GM23338 (cell line): ENCODE results near the gene DCPS. TPM values are rescaled to one million over a fixed set of nuclear protein-coding genes. Genes with fewer than 3 reads are reported as not detected.

Experiments
- ATAC-seq: fragments of 200-7000 bp; cut with Tn5 transposase; 3 replicates; pipeline ENCODE4 v1.9.1; 2020
- DNase-seq: peaks from one replicate; pipeline ENCODE4 v3.0.0-alpha.2; 2015; ENCODE audit warnings: low spot score
- H2AFZ ChIP-seq: fragments of 200-600 bp; sonication (generic); 2 replicates; pipeline ENCODE4 v1.8.0; 2016; ENCODE audit warnings: antibody characterized with exemption, mild to moderate bottlenecking, moderate library complexity
- H3F3A ChIP-seq: fragments of 200-600 bp; sonication (generic); replicated peaks from 2 replicates; pipeline ENCODE4 v1.8.0; 2017; ENCODE audit warnings: antibody characterized with exemption, mixed run types, low read depth
- H3K27ac ChIP-seq: fragments of 200-600 bp; sonication (generic); 2 replicates; pipeline ENCODE4 v1.6.1; 2016; ENCODE audit warnings: low read depth
- H3K27me3 ChIP-seq: fragments of 200-600 bp; sonication (generic); 2 replicates; pipeline ENCODE4 v1.8.0; 2016; ENCODE audit warnings: mild to moderate bottlenecking, mixed run types, moderate library complexity; ENCODE audit not compliant: insufficient read depth
- H3K36me3 ChIP-seq: fragments of 200-600 bp; sonication (generic); 2 replicates; pipeline ENCODE4 v1.8.0; 2016; ENCODE audit warnings: mild to moderate bottlenecking; ENCODE audit not compliant: insufficient read depth
- H3K4me1 ChIP-seq: fragments of 200-600 bp; sonication (generic); 2 replicates; pipeline ENCODE4 v1.8.0; 2016; ENCODE audit warnings: mild to moderate bottlenecking, moderate library complexity; ENCODE audit not compliant: insufficient read depth
- H3K4me2 ChIP-seq: fragments of 200-600 bp; sonication (generic); 2 replicates; pipeline ENCODE4 v1.7.1; 2017; ENCODE audit warnings: mixed run types
- H3K4me3 ChIP-seq: fragments of 200-600 bp; sonication (generic); 2 replicates; pipeline ENCODE4 v1.6.1; 2016; ENCODE audit warnings: mixed run types
- H3K79me2 ChIP-seq: fragments of 200-600 bp; sonication (generic); replicated peaks from 2 replicates; pipeline ENCODE4 v1.8.0; 2017; ENCODE audit warnings: mild to moderate bottlenecking; ENCODE audit not compliant: insufficient read depth
- H3K9me2 ChIP-seq: fragments of 200-600 bp; sonication (generic); 2 replicates; pipeline ENCODE4 v1.8.0; 2017; ENCODE audit not compliant: insufficient read depth
- H4K20me1 ChIP-seq: fragments of 200-600 bp; sonication (generic); replicated peaks from 2 replicates; pipeline ENCODE4 v1.8.0; 2017; ENCODE audit warnings: mild to moderate bottlenecking; ENCODE audit not compliant: insufficient read depth
- H3K27ac Mint-ChIP-seq: 2 replicates; pipeline ENCODE4 v1.8.0; 2020; ENCODE audit warnings: inconsistent platforms, mild to moderate bottlenecking, moderate library complexity, mixed read lengths
- H3K27me3 Mint-ChIP-seq: 3 replicates; pipeline ENCODE4 v1.8.0; 2022; ENCODE audit warnings: low read depth, mild to moderate bottlenecking, moderate library complexity, mixed read lengths, inconsistent platforms; ENCODE audit not compliant: insufficient read depth, poor library complexity
- H3K36me3 Mint-ChIP-seq: 3 replicates; pipeline ENCODE4 v1.8.0; 2021; ENCODE audit warnings: low read depth, mild to moderate bottlenecking, inconsistent platforms, moderate library complexity, mixed read lengths
- H3K4me1 Mint-ChIP-seq: 3 replicates; pipeline ENCODE4 v1.8.0; 2020; ENCODE audit warnings: mild to moderate bottlenecking, inconsistent platforms, mixed read lengths
- H3K4me3 Mint-ChIP-seq: 3 replicates; pipeline ENCODE4 v1.8.0; 2021; ENCODE audit warnings: moderate library complexity, mild to moderate bottlenecking, inconsistent platforms, mixed read lengths
- H3K9me3 Mint-ChIP-seq: 3 replicates; pipeline ENCODE4 v1.8.0; 2020; ENCODE audit warnings: moderate library complexity, mild to moderate bottlenecking, inconsistent platforms, mixed read lengths
- CREB1 ChIP-seq: fragments of 250-450 bp; sonication (Bioruptor Pico); IDR thresholded peaks from 2 replicates; pipeline ENCODE4 v1.5.0; 2020; ENCODE audit warnings: low read depth, mild to moderate bottlenecking, moderate library complexity
- EZH2 ChIP-seq: fragments of 200-600 bp; sonication (generic); IDR thresholded peaks from one replicate; pipeline ENCODE4 v1.8.0; 2017; ENCODE audit warnings: antibody characterized with exemption, mild to moderate bottlenecking, low read depth; ENCODE audit not compliant: unreplicated experiment
- EZH2phosphoT487 ChIP-seq: fragments of 200-600 bp; sonication (generic); IDR thresholded peaks from one replicate; pipeline ENCODE4 v1.8.1; 2018; ENCODE audit warnings: antibody characterized with exemption; ENCODE audit not compliant: unreplicated experiment
- JUNB ChIP-seq: IDR thresholded peaks from one replicate; pipeline ENCODE4 v1.6.1; 2016; ENCODE audit warnings: antibody characterized with exemption; ENCODE audit not compliant: unreplicated experiment
- NANOG ChIP-seq: IDR thresholded peaks from 2 replicates; pipeline ENCODE4 v1.6.1; 2016; ENCODE audit warnings: antibody characterized with exemption, borderline replicate concordance
- POLR2AphosphoS5 ChIP-seq: IDR thresholded peaks from 2 replicates; pipeline ENCODE4 v1.6.1; 2016; ENCODE audit warnings: antibody characterized with exemption, low read depth
- STAT1 ChIP-seq: IDR thresholded peaks from one replicate; pipeline ENCODE4 v1.6.1; 2016; ENCODE audit warnings: antibody characterized with exemption; ENCODE audit not compliant: unreplicated experiment
- ZNF114 ChIP-seq: fragments of 250-450 bp; sonication (Bioruptor Pico); IDR thresholded peaks from 2 replicates; pipeline ENCODE4 v1.5.0; 2020; ENCODE audit warnings: mild to moderate bottlenecking, moderate library complexity
- ZNF331 ChIP-seq: fragments of 250-450 bp; sonication (Bioruptor Pico); IDR thresholded peaks from 2 replicates; pipeline ENCODE4 v1.5.0; 2020; ENCODE audit warnings: low read depth, mild to moderate bottlenecking, moderate library complexity
- polyA plus RNA-seq: library from polyadenylated mRNA; unstranded; fragments of >200 nt; fragmentation: Nextera tagmentation; extraction: Ambion mirVana; gene quantifications from 2 replicates; pipeline ENCODE4 v1.2.1, GENCODE V29; 2016
- total RNA-seq: library from RNA; depleted of rRNA; stranded (reverse); fragments of >200 nt; shearing (Covaris generic); gene quantifications from 2 replicates; pipeline ENCODE4 v1.2.3, GENCODE V29; 2014
- TF ChIP-seq, protein P1 (sequence below), 2 experiments: fragments of 200-600 bp in 1 of 2; sonication (generic) in 1 of 2; conservative IDR thresholded peaks; 2 replicates each; pipeline versions ENCODE4 v1.5.1 to v1.6.1; 2016 to 2017; ENCODE audit warnings: antibody characterized with exemption in 2 of 2, low read depth in 2 of 2, mild to moderate bottlenecking in 2 of 2, moderate library complexity in 1 of 2
- TF ChIP-seq, protein P2 (sequence below): IDR thresholded peaks from one replicate; pipeline ENCODE4 v1.6.1; 2018; ENCODE audit warnings: antibody characterized with exemption; ENCODE audit not compliant: unreplicated experiment
- TF ChIP-seq, protein P3 (sequence below): fragments of 250-450 bp; sonication (Bioruptor Pico); IDR thresholded peaks from 2 replicates; pipeline ENCODE4 v1.5.0; 2020; ENCODE audit warnings: mild to moderate bottlenecking, moderate library complexity
- TF ChIP-seq, protein P4 (sequence below): IDR thresholded peaks from 2 replicates; pipeline ENCODE4 v1.6.1; 2016; ENCODE audit warnings: antibody characterized with exemption

DCPS gene
- total and polyA plus RNA-seq, 2 experiments from 2014 or later, result 26.8 to 46.4 TPM

DNA sequence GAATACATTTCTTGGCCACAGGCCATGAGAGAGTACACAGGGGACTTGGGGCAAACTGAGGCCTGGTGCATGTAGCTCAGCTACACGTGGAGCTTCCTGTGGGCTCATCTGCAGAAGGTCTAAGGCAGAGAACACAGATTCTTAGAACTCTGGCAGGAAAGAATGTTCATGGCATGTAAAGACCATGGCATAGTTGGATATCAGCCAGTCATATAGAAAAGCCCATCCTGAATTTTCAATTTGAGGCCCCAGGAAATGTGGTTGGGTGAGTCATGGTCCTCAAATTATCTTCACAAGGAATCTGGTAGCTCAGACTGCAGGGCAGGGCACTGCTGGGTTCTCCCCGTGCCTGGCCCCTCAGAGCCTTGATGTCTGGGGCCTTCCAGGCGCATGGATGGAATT, 37.9 kb downstream of the DCPS start:
- H3K27ac ChIP-seq, result no peak overlapping the region
- DNase-seq, result no peak
- peaks cover 35% of the 10 kb centered on the region for H3K4me1 Mint-ChIP-seq
- H3K4me1 ChIP-seq, result peaks cover 11% of the 10 kb centered on the region
- no peak overlapping the region for H3K4me3 ChIP-seq
- no peak for ATAC-seq
- no peaks in the 10 kb centered on the region for H3K9me2 ChIP-seq
- H3F3A ChIP-seq, result no peaks in the 10 kb centered on the region
- no peaks in the 10 kb centered on the region for H3K79me2 ChIP-seq
- no peak overlapping the region for H2AFZ ChIP-seq
- no peaks in the 10 kb centered on the region for H3K27me3 ChIP-seq
- H3K27me3 Mint-ChIP-seq, result peaks cover 17% of the 10 kb centered on the region
- no peak overlapping the region for H3K4me2 ChIP-seq
- H3K36me3 Mint-ChIP-seq, result peaks cover 26% of the 10 kb centered on the region
- no peaks in the 10 kb centered on the region for H3K36me3 ChIP-seq
- TF ChIP-seq NANOG (no peak), EZH2phosphoT487 (no peak), CREB1 (no peak), JUNB (no peak), EZH2 (no peak), ZNF331 (CRISPR knock-in tag) (no peak), ZNF114 (no peak), POLR2AphosphoS5 (no peak), STAT1 (no peak)
- TF ChIP-seq, protein P1, sequence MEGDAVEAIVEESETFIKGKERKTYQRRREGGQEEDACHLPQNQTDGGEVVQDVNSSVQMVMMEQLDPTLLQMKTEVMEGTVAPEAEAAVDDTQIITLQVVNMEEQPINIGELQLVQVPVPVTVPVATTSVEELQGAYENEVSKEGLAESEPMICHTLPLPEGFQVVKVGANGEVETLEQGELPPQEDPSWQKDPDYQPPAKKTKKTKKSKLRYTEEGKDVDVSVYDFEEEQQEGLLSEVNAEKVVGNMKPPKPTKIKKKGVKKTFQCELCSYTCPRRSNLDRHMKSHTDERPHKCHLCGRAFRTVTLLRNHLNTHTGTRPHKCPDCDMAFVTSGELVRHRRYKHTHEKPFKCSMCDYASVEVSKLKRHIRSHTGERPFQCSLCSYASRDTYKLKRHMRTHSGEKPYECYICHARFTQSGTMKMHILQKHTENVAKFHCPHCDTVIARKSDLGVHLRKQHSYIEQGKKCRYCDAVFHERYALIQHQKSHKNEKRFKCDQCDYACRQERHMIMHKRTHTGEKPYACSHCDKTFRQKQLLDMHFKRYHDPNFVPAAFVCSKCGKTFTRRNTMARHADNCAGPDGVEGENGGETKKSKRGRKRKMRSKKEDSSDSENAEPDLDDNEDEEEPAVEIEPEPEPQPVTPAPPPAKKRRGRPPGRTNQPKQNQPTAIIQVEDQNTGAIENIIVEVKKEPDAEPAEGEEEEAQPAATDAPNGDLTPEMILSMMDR (conservative IDR thresholded peaks at IDR 0.05; ENCODE audit: low read depth in 2 of 2), result no peak
- TF ChIP-seq, protein P2, sequence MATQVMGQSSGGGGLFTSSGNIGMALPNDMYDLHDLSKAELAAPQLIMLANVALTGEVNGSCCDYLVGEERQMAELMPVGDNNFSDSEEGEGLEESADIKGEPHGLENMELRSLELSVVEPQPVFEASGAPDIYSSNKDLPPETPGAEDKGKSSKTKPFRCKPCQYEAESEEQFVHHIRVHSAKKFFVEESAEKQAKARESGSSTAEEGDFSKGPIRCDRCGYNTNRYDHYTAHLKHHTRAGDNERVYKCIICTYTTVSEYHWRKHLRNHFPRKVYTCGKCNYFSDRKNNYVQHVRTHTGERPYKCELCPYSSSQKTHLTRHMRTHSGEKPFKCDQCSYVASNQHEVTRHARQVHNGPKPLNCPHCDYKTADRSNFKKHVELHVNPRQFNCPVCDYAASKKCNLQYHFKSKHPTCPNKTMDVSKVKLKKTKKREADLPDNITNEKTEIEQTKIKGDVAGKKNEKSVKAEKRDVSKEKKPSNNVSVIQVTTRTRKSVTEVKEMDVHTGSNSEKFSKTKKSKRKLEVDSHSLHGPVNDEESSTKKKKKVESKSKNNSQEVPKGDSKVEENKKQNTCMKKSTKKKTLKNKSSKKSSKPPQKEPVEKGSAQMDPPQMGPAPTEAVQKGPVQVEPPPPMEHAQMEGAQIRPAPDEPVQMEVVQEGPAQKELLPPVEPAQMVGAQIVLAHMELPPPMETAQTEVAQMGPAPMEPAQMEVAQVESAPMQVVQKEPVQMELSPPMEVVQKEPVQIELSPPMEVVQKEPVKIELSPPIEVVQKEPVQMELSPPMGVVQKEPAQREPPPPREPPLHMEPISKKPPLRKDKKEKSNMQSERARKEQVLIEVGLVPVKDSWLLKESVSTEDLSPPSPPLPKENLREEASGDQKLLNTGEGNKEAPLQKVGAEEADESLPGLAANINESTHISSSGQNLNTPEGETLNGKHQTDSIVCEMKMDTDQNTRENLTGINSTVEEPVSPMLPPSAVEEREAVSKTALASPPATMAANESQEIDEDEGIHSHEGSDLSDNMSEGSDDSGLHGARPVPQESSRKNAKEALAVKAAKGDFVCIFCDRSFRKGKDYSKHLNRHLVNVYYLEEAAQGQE, result no peak
- TF ChIP-seq, protein P3, sequence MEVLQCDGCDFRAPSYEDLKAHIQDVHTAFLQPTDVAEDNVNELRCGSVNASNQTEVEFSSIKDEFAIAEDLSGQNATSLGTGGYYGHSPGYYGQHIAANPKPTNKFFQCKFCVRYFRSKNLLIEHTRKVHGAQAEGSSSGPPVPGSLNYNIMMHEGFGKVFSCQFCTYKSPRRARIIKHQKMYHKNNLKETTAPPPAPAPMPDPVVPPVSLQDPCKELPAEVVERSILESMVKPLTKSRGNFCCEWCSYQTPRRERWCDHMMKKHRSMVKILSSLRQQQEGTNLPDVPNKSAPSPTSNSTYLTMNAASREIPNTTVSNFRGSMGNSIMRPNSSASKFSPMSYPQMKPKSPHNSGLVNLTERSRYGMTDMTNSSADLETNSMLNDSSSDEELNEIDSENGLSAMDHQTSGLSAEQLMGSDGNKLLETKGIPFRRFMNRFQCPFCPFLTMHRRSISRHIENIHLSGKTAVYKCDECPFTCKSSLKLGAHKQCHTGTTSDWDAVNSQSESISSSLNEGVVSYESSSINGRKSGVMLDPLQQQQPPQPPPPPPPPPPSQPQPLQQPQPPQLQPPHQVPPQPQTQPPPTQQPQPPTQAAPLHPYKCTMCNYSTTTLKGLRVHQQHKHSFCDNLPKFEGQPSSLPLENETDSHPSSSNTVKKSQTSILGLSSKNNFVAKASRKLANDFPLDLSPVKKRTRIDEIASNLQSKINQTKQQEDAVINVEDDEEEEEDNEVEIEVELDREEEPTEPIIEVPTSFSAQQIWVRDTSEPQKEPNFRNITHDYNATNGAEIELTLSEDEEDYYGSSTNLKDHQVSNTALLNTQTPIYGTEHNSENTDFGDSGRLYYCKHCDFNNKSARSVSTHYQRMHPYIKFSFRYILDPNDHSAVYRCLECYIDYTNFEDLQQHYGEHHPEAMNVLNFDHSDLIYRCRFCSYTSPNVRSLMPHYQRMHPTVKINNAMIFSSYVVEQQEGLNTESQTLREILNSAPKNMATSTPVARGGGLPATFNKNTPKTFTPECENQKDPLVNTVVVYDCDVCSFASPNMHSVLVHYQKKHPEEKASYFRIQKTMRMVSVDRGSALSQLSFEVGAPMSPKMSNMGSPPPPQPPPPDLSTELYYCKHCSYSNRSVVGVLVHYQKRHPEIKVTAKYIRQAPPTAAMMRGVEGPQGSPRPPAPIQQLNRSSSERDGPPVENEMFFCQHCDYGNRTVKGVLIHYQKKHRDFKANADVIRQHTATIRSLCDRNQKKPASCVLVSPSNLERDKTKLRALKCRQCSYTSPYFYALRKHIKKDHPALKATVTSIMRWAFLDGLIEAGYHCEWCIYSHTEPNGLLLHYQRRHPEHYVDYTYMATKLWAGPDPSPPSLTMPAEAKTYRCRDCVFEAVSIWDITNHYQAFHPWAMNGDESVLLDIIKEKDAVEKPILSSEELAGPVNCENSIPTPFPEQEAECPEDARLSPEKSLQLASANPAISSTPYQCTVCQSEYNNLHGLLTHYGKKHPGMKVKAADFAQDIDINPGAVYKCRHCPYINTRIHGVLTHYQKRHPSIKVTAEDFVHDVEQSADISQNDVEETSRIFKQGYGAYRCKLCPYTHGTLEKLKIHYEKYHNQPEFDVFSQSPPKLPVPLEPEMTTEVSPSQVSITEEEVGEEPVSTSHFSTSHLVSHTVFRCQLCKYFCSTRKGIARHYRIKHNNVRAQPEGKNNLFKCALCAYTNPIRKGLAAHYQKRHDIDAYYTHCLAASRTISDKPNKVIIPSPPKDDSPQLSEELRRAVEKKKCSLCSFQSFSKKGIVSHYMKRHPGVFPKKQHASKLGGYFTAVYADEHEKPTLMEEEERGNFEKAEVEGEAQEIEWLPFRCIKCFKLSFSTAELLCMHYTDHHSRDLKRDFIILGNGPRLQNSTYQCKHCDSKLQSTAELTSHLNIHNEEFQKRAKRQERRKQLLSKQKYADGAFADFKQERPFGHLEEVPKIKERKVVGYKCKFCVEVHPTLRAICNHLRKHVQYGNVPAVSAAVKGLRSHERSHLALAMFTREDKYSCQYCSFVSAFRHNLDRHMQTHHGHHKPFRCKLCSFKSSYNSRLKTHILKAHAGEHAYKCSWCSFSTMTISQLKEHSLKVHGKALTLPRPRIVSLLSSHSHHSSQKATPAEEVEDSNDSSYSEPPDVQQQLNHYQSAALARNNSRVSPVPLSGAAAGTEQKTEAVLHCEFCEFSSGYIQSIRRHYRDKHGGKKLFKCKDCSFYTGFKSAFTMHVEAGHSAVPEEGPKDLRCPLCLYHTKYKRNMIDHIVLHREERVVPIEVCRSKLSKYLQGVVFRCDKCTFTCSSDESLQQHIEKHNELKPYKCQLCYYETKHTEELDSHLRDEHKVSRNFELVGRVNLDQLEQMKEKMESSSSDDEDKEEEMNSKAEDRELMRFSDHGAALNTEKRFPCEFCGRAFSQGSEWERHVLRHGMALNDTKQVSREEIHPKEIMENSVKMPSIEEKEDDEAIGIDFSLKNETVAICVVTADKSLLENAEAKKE, result no peak
- TF ChIP-seq, protein P4, sequence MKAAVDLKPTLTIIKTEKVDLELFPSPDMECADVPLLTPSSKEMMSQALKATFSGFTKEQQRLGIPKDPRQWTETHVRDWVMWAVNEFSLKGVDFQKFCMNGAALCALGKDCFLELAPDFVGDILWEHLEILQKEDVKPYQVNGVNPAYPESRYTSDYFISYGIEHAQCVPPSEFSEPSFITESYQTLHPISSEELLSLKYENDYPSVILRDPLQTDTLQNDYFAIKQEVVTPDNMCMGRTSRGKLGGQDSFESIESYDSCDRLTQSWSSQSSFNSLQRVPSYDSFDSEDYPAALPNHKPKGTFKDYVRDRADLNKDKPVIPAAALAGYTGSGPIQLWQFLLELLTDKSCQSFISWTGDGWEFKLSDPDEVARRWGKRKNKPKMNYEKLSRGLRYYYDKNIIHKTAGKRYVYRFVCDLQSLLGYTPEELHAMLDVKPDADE, result no peak
- H3K9me3 Mint-ChIP-seq, result no peaks in the 10 kb centered on the region; the same call in 2 of the 3 replicates
- H4K20me1 ChIP-seq, result peaks cover 2% of the 10 kb centered on the region
- no peak overlapping the region for H3K27ac Mint-ChIP-seq
- no peak overlapping the region for H3K4me3 Mint-ChIP-seq
